Activated T-cell treated with anti-CD3 and anti-CD28 coated beads for 24 hours (primary cell): ENCODE measurements around the gene ATG5.

Experiments
- DNase-seq: peaks from one replicate; pipeline ENCODE4 v3.0.0-alpha.2; 2020; ENCODE audit warnings: low read depth

Gene ATG5

GRCh38 chr6:106325336-106326178 is at the start of gene ATG5:
ATG5 (minus strand) TSS chr6:106325760; CDS start chr6:106316208, 9,552 bp downstream.
- DNase-seq: peak; percentile 100

- DNase-seq: no peak
Observed at GRCh38 chr6:106373502-106374239, 48.1 kb upstream of the ATG5 start.

GRCh38 chr6:106372838-106373501 is 47.4 kb upstream of the ATG5 start:
- DNase-seq: no peak

GRCh38 chr6:106370639-106371038 is 45.1 kb upstream of the ATG5 start:
- no peak for DNase-seq

GRCh38 chr6:106369739-106370138 is 44.2 kb upstream of the ATG5 start:
- no peak for DNase-seq

- DNase-seq: no peak
Observed at GRCh38 chr6:106363401-106364138, 38.0 kb upstream of the ATG5 start.

GRCh38 chr6:106360989-106361430 is 35.5 kb upstream of the ATG5 start:
- DNase-seq: no peak

- peak; percentile 45 for DNase-seq
Observed at GRCh38 chr6:106360410-106360988, 34.9 kb upstream of the ATG5 start, which contains the start of gene CRYBG1. CRYBG1 (plus strand) TSS chr6:106360717; CDS start chr6:106360909, 192 bp downstream.

- DNase-seq: no peak
Observed at GRCh38 chr6:106359959-106360409, 34.4 kb upstream of the ATG5 start.

- DNase-seq: no peak
Observed at GRCh38 chr6:106356378-106356777, 30.8 kb upstream of the ATG5 start.

GRCh38 chr6:106347219-106347618 is 21.7 kb upstream of the ATG5 start:
- no peak for DNase-seq

- DNase-seq: peak; percentile 30
Observed at GRCh38 chr6:106339334-106340029, 13.9 kb upstream of the ATG5 start.

GRCh38 chr6:106334646-106335448 is 9.3 kb upstream of the ATG5 start:
- peak; percentile 19 for DNase-seq

- DNase-seq: no peak
Observed at GRCh38 chr6:106324726-106325335, 729 bp downstream of the ATG5 start.

GRCh38 chr6:106321940-106322339 is 3.6 kb downstream of the ATG5 start:
- no peak for DNase-seq

- no peak for DNase-seq
Observed at GRCh38 chr6:106318851-106319250, 6.7 kb downstream of the ATG5 start.

GRCh38 chr6:106318061-106318460 is 7.5 kb downstream of the ATG5 start:
- no peak for DNase-seq

GRCh38 chr6:106316375-106316766 is 9.2 kb downstream of the ATG5 start:
- DNase-seq: no peak

- DNase-seq: no peak
Observed at GRCh38 chr6:106315765-106316374, 9.7 kb downstream of the ATG5 start.
